GM19324 (cell line): ENCODE data around the gene MFAP4.

ENCODE experiments used
- ATAC-seq: cut with Tn5 transposase; IDR thresholded peaks from one replicate; pipeline ENCODE4 v1.9.1; 2021; ENCODE audit warnings: mild to moderate bottlenecking, moderate library complexity; ENCODE audit not compliant: unreplicated experiment, low FRiP score

Gene MFAP4

DNA sequence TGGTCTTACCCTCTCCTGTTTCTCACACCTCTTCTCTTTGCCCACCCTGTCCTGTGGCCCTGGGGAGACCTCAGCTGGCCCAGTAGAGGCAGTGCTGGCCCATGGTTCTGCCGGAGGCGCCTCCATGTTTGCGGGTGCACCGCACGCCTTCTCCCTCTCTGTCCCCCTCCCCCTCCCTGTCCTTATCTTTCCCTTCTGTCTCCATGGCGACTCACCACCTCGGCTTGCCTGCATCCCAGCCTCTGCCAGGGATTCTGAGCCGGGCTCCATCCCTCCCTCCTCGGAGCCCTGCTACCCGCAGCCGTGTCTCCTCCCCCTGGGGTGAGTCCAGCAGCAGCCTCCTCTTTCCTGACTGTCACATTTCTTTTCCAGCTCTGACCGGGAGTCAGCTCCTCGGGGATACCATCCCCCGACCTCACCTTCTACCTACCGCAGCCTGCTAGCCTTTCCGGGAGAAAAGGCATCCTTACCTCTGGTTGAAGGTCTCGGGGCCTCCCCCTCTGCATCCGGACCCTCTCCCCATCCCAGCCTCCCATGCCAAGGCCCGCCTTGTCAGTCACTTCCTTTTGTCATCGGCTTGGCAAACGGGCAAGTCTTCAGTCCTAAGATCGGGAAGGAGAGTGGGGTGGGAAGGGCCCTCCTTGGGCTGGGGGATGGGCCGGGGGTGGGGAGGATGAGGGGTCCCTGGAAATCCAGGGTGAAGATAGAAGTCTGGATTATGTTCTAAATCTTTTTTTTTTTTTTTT, 24.1 kb upstream of the MFAP4 start, which contains the start of gene RNF112:
TSS of gene RNF112 (plus strand) at position 358 of the 746 bp plus-strand sequence. CDS start at position 535, 177 bp downstream.
- ATAC-seq = no peak

DNA sequence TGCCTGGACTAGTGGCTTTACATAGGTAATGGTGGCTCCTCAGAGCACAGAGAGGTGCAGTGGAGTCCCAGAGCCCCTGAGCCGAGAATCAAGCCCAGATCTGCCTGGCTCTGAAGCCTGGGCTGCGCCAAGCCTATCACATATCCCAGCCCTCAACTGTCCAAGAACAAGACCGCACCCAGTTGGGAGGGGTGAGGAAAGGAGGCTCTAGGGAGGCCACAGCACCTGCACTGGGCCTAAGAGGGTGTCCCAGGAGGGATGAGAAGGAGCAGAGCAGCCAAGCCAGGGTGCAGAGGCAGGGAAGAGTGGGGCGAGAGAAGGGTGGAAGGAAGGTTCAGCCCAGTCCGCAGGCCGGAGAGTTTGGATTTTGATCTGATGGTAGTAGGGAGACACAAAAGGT, 23.1 kb upstream of the MFAP4 start:
- no peak for ATAC-seq

DNA sequence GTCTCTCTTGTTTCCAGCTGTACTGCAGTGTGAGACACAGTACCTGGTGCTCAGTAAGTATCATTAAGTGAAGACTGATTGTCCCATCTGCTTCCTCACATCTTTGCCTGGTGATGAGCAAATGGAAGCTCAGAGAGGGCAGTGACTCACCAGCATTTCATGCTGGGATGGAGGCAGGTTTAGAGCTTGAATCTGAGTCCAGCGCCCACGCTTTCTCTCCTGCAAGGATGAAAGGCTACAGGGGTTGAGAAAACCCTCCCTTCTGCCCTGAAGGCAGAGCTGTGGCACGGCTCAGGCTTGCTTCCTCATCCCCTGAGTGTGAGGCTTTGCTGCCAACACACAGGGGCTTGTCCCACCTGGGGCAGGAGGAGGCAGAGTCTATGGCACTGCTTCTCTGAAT, 22.5 kb upstream of the MFAP4 start:
- ATAC-seq = no peak

DNA sequence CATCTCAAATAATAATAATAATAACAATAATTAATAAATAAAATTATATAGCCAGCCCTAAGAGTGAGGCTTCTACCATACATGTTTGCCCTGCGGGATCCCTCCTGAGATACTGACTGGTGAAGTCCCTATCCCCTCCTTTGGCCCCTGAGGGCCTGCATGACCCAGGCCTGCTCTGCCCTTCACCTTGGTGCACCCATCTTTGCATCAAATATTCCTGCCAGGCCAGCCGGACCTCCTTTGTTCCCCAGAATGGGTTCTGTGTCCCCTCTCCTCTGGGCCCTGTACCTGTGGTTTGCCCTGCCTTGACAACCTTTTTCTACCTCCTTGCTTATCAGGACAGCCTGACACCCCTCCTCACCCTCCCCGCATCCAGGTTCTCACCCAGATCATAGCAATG, 22.1 kb upstream of the MFAP4 start:
- no peak for ATAC-seq

DNA sequence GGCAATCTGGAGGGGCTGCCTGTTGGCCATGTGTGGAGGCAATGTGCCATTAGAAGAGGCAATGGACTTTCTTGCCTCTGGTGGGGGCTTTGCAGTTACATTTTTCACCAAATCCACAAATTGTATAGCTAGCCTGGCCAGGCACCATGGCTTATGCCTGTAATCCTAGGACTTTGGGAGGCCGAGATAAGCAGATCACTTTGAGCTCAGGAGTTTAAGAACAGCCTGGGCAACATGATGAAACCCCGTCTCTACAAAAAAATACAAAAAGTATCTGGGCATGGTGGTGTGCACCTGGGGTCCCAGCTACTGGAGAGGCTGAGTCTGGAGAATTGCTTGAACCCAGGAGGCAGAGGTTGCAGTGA, 21.3 kb upstream of the MFAP4 start:
- ATAC-seq = no peak

DNA sequence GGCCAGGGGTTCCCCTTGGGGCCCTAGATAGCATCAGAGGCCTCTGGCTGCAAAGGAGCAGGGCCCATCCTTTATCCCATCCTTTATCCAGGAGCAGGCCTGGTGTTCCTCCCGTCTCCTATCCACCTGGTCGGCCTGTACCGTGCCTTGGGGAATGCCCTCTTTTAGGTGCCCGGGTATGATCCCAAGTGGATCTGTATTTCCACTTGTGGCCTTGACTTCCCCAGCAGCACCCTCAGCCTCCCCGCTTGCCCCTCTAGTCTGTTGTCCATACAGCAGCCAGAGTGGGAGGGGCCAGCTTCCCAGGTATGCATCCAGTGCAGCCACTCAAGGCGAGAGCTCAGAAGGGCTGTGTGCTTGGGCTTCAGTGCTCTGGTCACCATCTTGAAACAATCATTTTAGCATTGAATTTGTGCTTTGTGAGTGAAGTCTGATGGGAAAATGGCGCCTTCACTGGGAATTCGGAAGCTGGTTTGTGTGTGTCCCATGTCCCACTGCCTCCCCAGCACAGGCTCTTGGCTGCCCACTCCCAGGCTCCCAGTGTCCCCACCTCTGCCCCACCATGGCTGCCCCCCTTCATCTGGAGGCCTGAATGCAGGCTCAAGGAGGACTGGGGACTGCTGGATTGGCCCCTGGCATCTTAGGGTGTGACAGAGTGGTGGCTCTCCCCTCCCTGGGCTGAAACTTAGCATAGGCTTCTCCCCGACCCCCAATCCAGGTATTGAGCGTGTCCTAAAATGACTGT, 20.8 kb upstream of the MFAP4 start:
- ATAC-seq = no peak

DNA sequence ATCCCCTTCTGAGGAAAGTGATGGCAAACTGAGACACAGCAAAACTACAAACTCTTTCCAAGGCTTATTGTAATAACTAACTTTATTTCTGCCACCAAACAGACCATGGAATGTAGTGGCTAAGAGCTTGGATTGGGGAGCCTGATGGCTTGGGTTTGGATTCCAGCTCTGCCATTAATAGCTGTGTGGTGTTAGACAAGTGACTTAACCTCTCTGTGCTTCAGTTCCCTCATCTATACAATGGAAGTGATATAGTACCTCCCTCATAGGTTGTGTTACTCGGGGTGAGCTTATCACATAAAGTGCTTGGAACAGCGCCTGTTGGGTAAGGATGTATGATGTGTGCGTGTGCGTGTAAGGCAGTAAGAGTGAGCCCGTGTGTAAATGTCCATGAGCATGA, 18.1 kb upstream of the MFAP4 start:
- ATAC-seq = no peak

DNA sequence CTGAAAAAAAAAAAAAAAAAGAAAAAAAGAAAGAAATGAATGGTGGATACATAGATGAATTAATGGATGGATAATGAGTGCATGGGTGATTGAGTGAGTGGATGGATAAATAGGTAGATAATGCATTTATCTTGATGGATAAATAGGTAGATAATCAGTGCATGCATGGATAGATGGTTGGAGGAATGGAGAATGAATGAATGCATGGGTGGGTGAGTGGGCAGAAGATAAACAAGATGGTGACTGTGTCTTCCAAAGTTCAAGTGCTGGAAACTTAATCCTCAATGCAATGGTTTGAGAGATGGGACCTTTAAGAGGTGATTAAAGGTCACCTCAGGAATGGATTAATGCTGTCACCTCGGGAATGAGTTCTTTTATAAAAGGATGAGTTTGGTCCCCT, 17.3 kb upstream of the MFAP4 start:
- ATAC-seq = no peak

DNA sequence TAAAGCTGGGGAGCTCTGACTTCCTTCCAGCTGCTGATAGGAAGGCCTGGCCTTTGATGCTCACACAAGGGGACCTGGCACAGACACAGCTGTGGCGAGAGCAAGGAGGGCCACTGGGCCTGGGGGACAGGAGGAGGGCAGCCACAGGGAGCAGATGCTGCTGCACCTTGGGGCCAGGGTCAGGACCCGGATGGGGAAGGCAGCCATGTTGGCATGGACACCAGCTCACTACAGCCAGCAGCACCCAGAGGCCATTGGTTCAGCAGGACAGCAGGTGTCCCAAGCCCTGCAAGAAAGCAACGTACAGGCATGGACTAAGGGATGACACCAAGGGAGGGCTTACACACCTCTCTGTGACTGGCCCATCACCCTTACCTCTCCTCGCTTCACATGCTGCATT, 16.0 kb upstream of the MFAP4 start:
- ATAC-seq = no peak

DNA sequence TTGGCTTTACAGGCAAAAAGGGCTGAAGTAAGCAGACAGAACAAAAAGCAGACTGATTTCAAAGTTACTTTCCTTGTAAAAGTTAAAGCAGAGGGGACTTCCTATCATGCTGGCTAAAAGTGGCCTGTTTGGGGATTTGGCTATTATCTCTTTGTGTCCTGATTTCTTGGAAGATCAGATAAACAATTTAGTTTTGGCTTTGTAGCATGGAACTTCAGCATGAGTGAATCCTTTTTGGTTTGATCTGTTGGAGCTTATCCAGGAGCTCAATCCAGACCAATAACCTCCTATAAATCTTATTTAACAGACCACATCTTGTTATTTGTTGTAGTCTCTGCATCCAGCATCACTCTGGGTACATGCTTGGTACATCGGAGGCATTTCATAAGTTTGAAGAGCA, 15.2 kb upstream of the MFAP4 start:
- no peak for ATAC-seq

DNA sequence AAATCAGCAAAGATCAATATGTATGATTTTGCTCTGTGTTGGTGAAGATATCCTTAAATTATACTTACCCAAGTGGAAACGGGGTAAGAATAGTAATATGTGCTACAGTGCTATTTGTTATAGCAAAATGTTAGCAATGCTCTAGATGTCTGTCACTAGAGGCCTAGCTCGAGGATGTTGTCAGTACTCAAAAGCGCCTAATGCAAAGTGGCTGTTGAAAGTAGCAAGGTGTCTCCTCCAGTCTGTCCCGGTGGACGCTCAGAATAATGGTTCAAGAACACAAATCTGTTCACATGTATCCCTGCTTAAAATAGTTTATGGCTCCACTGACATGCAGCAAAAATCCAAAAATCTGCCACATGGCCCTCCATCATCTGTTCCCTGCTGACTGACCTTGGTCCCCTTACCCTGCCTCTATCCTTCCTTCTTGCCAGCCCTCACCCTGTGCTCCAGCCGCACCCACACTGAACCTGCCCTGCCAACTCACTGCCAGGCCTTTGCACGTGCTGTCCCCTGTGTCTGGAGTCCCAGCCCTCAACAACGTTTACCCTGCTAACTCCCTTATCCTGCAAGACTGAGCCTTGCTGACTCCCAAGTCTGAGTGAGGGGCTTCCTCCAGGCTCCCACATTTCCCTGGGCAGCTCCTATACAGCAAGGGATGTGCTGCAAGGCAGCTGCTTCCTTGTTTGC, 14.5 kb upstream of the MFAP4 start:
- no peak for ATAC-seq

DNA sequence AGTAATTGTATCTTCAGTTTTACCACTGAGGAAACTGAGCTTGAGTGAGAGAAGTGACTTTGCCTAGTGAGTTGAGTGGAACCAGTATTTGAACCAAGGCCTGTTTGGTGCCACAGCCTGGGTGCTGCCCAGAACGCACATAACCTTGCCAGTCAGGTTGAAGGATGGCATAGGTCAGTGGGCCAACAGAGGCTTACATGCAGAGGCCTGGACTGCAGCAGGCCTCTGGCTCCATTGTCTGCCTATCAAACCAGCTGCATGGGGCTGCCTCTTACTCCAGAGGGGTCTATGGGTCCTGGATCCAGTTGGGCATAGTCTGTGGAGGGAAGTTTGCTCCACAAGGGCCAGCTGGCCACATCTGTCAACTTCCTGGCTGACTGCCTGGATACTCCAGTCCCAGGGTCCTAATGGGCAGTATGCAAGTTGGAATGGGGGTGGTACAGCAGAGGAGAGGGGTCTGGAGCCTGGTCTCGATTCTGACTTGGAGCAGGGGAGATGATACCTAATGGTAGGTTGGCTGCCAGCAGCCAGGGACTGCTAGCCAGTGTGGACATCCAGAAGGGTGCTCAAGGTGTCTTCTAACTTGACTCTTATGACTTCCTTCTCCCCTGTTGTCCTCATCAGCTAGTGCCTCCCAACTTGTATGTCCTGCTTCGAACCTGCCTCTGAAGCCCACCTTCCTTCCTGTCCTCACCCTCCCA, 12.9 kb upstream of the MFAP4 start:
- ATAC-seq = no peak

DNA sequence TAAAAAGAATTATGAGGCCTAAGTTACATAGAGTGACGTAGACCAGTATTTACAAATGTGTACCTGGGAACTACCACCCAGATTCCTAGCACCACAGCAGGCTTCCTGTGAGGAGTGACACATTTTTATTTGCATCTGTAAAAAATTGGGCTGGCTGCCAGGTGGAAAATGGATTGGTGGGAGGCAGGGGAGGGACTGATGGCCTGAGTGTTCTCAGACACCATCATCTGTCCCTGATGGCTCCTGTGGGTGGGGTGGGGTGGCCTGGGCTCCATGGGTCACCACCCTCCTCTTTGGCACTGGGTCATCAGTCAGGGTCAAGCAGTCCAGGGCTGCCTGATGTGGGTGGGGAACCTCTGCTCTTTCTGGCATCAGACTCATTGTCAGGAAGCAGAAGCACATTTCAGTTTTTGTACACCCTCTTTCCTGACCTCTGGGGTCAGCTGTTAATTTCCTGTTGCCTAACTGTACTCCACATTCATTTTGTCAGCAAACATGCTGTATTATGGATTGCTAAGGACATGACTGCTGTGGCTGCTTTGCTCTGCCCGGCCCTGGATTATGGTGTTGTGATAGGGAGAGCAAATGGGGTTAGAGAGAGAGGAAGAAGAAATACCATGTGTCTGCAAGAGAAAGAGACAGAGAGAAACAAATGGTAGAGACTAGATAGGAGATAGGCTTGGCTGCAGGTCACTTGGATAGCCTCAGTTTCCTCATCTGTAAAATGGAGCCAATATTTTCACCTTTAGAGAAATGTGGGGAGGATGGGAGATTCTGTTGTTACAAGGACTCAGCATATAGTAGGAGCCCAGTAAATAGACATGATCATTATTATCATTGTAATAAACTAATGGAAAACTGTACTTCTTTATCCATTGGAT, 11.6 kb upstream of the MFAP4 start:
- ATAC-seq = no peak

DNA sequence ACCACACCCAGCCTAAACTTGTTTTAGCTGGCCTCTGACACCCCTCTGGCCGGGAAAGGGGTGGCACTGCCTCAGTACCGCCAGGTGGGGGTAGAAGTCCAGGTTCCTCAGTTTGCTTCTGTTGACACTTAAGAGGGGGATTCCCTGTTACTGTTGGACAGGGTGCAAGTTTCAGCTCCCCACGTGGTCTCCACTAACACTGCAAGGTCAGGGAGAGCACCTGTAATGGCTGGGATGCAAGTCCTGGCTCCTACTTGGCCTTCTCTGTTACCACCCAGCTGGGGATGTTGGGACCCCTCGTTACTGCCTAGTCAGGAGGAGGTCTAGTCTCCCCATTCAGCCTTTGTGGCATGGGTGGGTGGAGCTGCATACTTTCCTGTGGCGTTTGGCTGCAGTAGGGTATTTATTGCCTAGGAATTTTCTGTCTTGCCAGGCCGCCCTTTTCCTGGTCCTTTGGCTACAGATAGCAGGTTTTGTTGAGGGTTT, 10.6 kb upstream of the MFAP4 start:
- ATAC-seq = no peak

DNA sequence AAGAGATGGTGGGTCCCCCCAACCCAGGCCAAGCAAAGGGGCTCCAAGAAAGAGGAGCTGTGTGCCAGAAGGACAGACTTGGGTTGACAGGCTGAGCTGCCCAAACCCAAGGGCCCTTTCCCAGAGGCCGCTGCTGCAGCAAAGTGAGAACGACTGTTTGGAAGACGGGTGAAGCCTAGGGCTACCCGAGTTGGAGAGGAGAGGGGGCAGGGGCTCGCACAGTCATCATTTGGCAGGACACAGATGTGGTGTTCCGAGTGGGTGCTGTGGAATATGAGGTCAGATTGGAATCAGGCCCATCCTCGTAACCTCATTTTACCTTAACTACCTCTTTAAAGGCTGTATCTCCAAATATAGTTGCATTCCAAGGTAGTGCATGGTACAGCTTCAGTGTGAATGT, 5.3 kb upstream of the MFAP4 start:
- no peak for ATAC-seq

DNA sequence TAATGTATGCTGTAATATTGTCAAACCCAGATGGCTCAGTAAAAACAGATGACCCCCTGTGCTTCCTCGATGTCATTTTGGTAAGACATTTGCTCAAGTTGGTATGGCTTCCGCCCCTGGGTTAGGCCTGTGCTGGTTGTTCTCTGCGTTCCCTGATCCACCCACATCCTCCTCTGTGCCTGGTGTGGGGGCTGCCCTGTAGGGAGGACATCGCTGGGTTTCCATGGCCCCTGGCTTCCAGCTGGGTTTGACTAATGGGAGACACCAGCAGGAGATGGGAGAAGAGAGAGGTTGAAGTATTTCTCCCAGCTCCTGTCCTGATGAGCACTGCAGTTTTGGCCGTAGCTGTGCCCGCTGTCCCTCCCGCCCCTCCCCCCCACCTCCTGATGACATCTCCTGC, 4.4 kb upstream of the MFAP4 start:
- ATAC-seq = no peak

DNA sequence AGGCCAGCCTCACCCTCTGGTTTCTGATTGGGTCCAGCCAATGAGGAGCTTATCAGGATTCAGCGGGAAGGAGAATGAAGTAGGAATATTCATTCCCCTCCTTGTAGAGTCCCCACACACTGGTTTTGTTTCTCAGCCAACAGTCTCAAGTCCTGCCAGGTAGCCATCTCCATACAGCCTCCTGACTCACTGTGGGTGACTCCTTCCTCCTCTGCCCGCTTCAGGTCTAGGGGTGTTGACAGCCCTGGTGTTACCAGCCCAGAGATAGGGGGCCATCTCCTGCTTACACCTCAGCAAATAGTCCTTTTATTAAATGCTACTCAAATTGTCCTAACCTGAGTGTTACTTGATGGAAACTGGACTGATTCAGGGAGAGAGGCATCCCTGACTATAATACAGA, 4.0 kb upstream of the MFAP4 start:
- ATAC-seq = no peak

DNA sequence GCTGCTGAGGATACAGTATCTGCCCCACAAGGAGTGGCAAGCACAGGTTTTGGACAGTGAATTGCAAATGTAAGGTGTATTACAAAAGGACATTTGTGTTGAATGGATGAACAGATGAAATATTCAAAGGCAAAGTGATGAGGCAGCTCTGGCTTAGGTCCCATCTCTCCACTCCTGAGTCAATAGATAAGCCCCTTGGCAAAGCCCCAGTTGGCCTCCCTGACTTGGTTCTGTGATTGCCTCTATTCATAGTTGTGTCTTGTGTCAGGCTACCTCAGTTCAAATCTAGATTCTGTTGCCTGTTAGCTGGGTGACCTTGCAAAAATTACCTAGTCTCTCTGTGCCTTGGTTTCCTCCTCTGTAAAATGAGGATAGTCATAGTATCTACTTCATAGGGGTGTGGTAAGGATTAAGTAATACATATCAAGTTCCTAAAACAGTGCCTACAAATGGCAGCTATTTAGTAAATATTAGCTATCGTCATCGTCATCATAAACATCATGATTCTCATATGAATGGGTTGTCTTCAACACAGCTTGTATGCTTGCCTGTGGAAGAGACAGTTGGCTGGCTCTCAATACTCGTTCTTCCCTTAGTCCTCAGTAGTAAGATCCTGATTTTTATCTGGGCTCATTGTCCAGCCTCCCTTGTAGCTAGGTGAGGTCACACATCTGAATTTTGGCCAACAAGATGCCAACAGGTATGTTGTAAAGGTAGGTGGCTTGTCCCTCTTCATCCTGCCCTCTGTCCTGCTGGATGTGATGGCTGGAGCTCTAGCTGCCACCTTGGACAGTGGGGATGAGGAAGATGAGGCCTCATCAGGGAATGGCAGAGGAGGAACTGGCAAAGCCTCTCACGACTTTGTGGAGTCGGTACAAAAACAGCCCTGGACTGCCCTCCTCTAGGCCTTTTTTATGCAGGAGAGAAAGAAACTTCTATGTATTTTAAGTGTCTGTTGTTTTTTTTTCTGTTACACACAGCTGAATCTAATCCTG, 2.1 kb upstream of the MFAP4 start:
- ATAC-seq = no peak
